GM12874 (cell line): ENCODE measurements around the gene KAZN.

Experiments used
- CTCF ChIP-seq: IDR thresholded peaks from 2 replicates; pipeline ENCODE4 v1.5.1; 2011; ENCODE audit warnings: low read depth, mild to moderate bottlenecking, control low read depth, low read length, moderate library complexity; ENCODE audit not compliant: insufficient read depth

Gene KAZN

GRCh38 chr1:14576155-14576554, 22.3 kb upstream of the KAZN start:
- TF ChIP-seq CTCF: no peak

- no peak for TF ChIP-seq CTCF
These were observed 21.2 kb upstream of the KAZN start for GRCh38 chr1:14577261-14577660.

- no peak for TF ChIP-seq CTCF
These were observed 20.3 kb upstream of the KAZN start for GRCh38 chr1:14578156-14578555.

- no peak for TF ChIP-seq CTCF
These were observed 17.5 kb upstream of the KAZN start for GRCh38 chr1:14580986-14581385.

GRCh38 chr1:14583788-14584187, 14.7 kb upstream of the KAZN start:
- TF ChIP-seq CTCF: no peak

- no peak for TF ChIP-seq CTCF
These were observed 12.8 kb upstream of the KAZN start for GRCh38 chr1:14585728-14586127.

- TF ChIP-seq CTCF: no peak
These were observed 7.9 kb upstream of the KAZN start for GRCh38 chr1:14590411-14591180.
